PFSK-1 (cell line): ENCODE results near the gene LRRC47.

Experiments
- FOXP2 ChIP-seq: optimal IDR thresholded peaks from 2 replicates; pipeline ENCODE3; 2011; ENCODE audit warnings: borderline replicate concordance, control low read depth, inconsistent platforms; ENCODE audit not compliant: insufficient read depth; ENCODE audit errors: extremely low read length, extremely low read depth
- POLR2AphosphoS5 ChIP-seq: IDR thresholded peaks from 2 replicates; pipeline ENCODE4 v1.6.1; 2012; ENCODE audit warnings: low read depth, mild to moderate bottlenecking, control low read depth, low read length, moderate library complexity
- REST ChIP-seq, 2 experiments: IDR thresholded peaks; 2 replicates each; pipeline versions ENCODE4 v1.6.1 to v1.8.0; 2011 to 2012; ENCODE audit warnings: low read depth in 2 of 2, low read length in 2 of 2, control low read depth in 1 of 2, inconsistent platforms in 1 of 2, mild to moderate bottlenecking in 1 of 2, moderate library complexity in 1 of 2; ENCODE audit not compliant: insufficient read depth in 1 of 2
- SIN3A ChIP-seq: IDR thresholded peaks from 2 replicates; pipeline ENCODE4 v1.6.1; 2012; ENCODE audit warnings: mild to moderate bottlenecking, low read length, moderate library complexity, borderline replicate concordance; ENCODE audit not compliant: insufficient read depth
- TAF1 ChIP-seq: IDR thresholded peaks from 2 replicates; pipeline ENCODE4 v1.6.1; 2012; ENCODE audit warnings: low read length, control low read depth, borderline replicate concordance; ENCODE audit not compliant: insufficient read depth

Gene LRRC47

GRCh38 chr1:3733883-3734589, 62.3 kb downstream of the LRRC47 start:
- no peak for TF ChIP-seq TAF1
- TF ChIP-seq SIN3A = no peak
- TF ChIP-seq POLR2AphosphoS5 = no peak
- TF ChIP-seq FOXP2 = no peak
- TF ChIP-seq REST (IDR thresholded peaks at IDR 0.05; ENCODE audit: insufficient read depth in 1 of 2, low read depth in 2 of 2, low read length in 2 of 2) = no peak

GRCh38 chr1:3733094-3733882, 63.0 kb downstream of the LRRC47 start:
- no peak for TF ChIP-seq TAF1
- no peak for TF ChIP-seq FOXP2
- no peak for TF ChIP-seq REST (IDR thresholded peaks at IDR 0.05; ENCODE audit: insufficient read depth in 1 of 2, low read depth in 2 of 2, low read length in 2 of 2)
- no peak for TF ChIP-seq SIN3A
- no peak for TF ChIP-seq POLR2AphosphoS5

GRCh38 chr1:3732434-3733093, 63.7 kb downstream of the LRRC47 start:
- TF ChIP-seq FOXP2 (no peak), REST (IDR thresholded peaks at IDR 0.05; ENCODE audit: insufficient read depth in 1 of 2, low read depth in 2 of 2, low read length in 2 of 2) (no peak), POLR2AphosphoS5 (no peak), SIN3A (no peak), TAF1 (no peak)

- TF ChIP-seq FOXP2 = no peak
- no peak for TF ChIP-seq TAF1
- TF ChIP-seq SIN3A = no peak
- no peak for TF ChIP-seq POLR2AphosphoS5
- TF ChIP-seq REST (IDR thresholded peaks at IDR 0.05; ENCODE audit: insufficient read depth in 1 of 2, low read depth in 2 of 2, low read length in 2 of 2) = no peak
Observed at GRCh38 chr1:3731583-3732433, 64.5 kb downstream of the LRRC47 start.
